ENCODE data around the gene CPSF4L. TPM values are rescaled to one million over a fixed set of nuclear protein-coding genes. Genes with fewer than 3 reads are reported as not detected.
A peak's percentile ranks its signal among the peaks of the same experiment; 100 is the strongest.

CPSF4L gene
- total and polyA plus RNA-seq, 2 of the 13 experiments (the other 11 are each of a cell fraction or from before 2014, with no cell fraction given) = 0.73 to 1.6 TPM

DNA sequence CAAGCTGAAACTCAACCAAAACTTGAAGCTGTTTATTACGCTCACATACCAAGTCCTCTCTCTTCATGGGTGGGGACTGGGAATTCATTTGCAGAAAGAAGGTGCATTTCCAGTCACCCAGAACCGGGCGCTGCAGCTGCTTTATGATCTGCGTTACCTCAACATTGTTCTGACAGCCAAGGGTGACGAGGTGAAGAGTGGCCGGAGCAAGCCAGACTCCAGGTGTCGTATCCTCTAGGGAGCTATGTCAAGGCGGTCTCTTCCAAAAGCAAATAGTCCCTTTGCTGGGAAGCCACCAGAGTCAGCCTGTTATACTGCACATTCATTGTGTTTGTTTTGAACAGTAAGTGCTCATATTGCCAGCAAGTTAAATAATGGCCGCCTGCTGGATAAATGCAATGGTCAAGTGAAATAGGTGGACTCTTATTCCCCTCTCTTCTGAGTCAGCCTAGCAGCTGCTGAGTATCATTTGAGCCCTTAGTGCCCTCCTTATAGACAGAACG lies 56.2 kb downstream of the CPSF4L start (continued):
- TF ChIP-seq TGIF2 (CRISPR knock-in tag; IDR thresholded peaks at IDR 0.05) (peak; percentile 52; the same call in 1 of the 2 replicates), ZNF256 (CRISPR knock-in tag; conservative IDR thresholded peaks at IDR 0.05) (0 out of 2 replicates have a peak, but pooled peaks have one; percentile 33), ZNF501 (CRISPR knock-in tag; IDR thresholded peaks at IDR 0.05) (0 out of 2 replicates have a peak, but pooled peaks have one; percentile 23), RXRB (CRISPR knock-in tag; IDR thresholded peaks at IDR 0.05; ENCODE audit: borderline replicate concordance) (peak; percentile 59; the same call in 1 of the 2 replicates), YY1 (IDR thresholded peaks at IDR 0.05; ENCODE audit: insufficient read depth, insufficient replicate concordance, low read depth, low read length) (peak; percentile 55), NR2F6 (IDR thresholded peaks at IDR 0.05) (peak; percentile 27; the same call in 1 of the 2 replicates), NR2F6 (CRISPR knock-in tag; IDR thresholded peaks at IDR 0.05) (0 out of 2 replicates have a peak, but pooled peaks have one; percentile 35), FOXA1 (IDR thresholded peaks at IDR 0.05) (no peak), FOXA1 (CRISPR knock-in tag; IDR thresholded peaks at IDR 0.05) (peak; percentile 65; the same call in 1 of the 2 replicates), FOSL2 (CRISPR knock-in tag; IDR thresholded peaks at IDR 0.05) (peak; percentile 46; the same call in 1 of the 2 replicates), ATF7-NPFF (CRISPR knock-in tag; IDR thresholded peaks at IDR 0.05; ENCODE audit: low read depth) (peak; percentile 27; the same call in 1 of the 2 replicates), CREM (IDR thresholded peaks at IDR 0.05) (0 out of 2 replicates have a peak, but pooled peaks have one; percentile 30), CREM (CRISPR knock-in tag; IDR thresholded peaks at IDR 0.05) (no peak), ASH2L (IDR thresholded peaks at IDR 0.05; ENCODE audit: insufficient read length, low read depth, low read length) (peak; percentile 28), ZZZ3 (CRISPR knock-in tag; IDR thresholded peaks at IDR 0.05; ENCODE audit: borderline replicate concordance) (no peak), SAP130 (CRISPR knock-in tag; IDR thresholded peaks at IDR 0.05; ENCODE audit: low read depth) (peak; percentile 68), ZNF180 (CRISPR knock-in tag; IDR thresholded peaks at IDR 0.05; ENCODE audit: borderline replicate concordance, low read depth) (no peak), FOXJ3 (CRISPR knock-in tag; IDR thresholded peaks at IDR 0.05; ENCODE audit: borderline replicate concordance) (peak; percentile 28; the same call in 1 of the 2 replicates), HNF1A (IDR thresholded peaks at IDR 0.05; ENCODE audit: low read depth) (0 out of 2 replicates have a peak, but pooled peaks have one; percentile 14), HNF1A (CRISPR knock-in tag; IDR thresholded peaks at IDR 0.05; ENCODE audit: borderline replicate concordance) (peak; percentile 23; the same call in 1 of the 2 replicates), ZBTB7B (CRISPR knock-in tag; IDR thresholded peaks at IDR 0.05) (peak; percentile 38; the same call in 1 of the 2 replicates), SMAD9 (CRISPR knock-in tag; IDR thresholded peaks at IDR 0.05) (no peak)
- TF ChIP-seq, protein P1, sequence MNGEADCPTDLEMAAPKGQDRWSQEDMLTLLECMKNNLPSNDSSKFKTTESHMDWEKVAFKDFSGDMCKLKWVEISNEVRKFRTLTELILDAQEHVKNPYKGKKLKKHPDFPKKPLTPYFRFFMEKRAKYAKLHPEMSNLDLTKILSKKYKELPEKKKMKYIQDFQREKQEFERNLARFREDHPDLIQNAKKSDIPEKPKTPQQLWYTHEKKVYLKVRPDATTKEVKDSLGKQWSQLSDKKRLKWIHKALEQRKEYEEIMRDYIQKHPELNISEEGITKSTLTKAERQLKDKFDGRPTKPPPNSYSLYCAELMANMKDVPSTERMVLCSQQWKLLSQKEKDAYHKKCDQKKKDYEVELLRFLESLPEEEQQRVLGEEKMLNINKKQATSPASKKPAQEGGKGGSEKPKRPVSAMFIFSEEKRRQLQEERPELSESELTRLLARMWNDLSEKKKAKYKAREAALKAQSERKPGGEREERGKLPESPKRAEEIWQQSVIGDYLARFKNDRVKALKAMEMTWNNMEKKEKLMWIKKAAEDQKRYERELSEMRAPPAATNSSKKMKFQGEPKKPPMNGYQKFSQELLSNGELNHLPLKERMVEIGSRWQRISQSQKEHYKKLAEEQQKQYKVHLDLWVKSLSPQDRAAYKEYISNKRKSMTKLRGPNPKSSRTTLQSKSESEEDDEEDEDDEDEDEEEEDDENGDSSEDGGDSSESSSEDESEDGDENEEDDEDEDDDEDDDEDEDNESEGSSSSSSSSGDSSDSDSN (CRISPR knock-in tag; IDR thresholded peaks at IDR 0.05) = no peak
- TF ChIP-seq, protein P2, sequence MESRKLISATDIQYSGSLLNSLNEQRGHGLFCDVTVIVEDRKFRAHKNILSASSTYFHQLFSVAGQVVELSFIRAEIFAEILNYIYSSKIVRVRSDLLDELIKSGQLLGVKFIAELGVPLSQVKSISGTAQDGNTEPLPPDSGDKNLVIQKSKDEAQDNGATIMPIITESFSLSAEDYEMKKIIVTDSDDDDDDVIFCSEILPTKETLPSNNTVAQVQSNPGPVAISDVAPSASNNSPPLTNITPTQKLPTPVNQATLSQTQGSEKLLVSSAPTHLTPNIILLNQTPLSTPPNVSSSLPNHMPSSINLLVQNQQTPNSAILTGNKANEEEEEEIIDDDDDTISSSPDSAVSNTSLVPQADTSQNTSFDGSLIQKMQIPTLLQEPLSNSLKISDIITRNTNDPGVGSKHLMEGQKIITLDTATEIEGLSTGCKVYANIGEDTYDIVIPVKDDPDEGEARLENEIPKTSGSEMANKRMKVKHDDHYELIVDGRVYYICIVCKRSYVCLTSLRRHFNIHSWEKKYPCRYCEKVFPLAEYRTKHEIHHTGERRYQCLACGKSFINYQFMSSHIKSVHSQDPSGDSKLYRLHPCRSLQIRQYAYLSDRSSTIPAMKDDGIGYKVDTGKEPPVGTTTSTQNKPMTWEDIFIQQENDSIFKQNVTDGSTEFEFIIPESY (CRISPR knock-in tag; IDR thresholded peaks at IDR 0.05) = peak; percentile 92

Data from HepG2 (cell line).